Endothelial cell of umbilical vein (primary cell): Measurements from ENCODE around the gene CRABP1. TPM values are rescaled to one million over a fixed set of nuclear protein-coding genes. Genes with fewer than 3 reads are reported as not detected.

Experiments
- BruUV-seq: library from RNA; stranded (reverse); fragments of 400-500 nt; replicated peaks from 2 replicates; lab custom pipeline; 2021; lab: Mats Ljungman, UMichigan
- CTCF ChIA-PET: fragments of 300-600, 350-600 bp; sonication (Branson Sonifier 250); formaldehyde crosslinking; loops from one replicate; lab custom pipeline; 2021; ENCODE audit warnings: antibody characterized with exemption, inconsistent platforms; lab: Charles Lee
- POLR2A ChIA-PET: fragments of 300-600, 350-600 bp; sonication (Branson Sonifier 250); formaldehyde crosslinking; loops from one replicate; lab custom pipeline; 2021; ENCODE audit warnings: antibody characterized with exemption, inconsistent platforms; lab: Charles Lee
- DNase-seq: peaks from one replicate; pipeline ENCODE4 v3.0.0-alpha.2; 2011; ENCODE audit warnings: low read depth, low spot score
- FAIRE-seq: peaks from 2 replicates; lab custom pipeline; 2011; peaks lifted over from hg19 to GRCh38; lab: Jason Lieb, UNC
- H2AFZ ChIP-seq: 2 replicates; pipeline ENCODE4 v1.6.0; 2012; ENCODE audit warnings: low read depth, low read length, control low read depth, inconsistent platforms
- H3K27ac ChIP-seq: 2 replicates; pipeline ENCODE4 v1.5.1; 2011; ENCODE audit warnings: low read depth, mild to moderate bottlenecking, control low read depth, low read length, moderate library complexity; ENCODE audit not compliant: insufficient read depth
- H3K27me3 ChIP-seq, 2 experiments: 2 replicates each; pipeline versions ENCODE4 v1.6.0 to v1.6.1; 2011; ENCODE audit warnings: low read length in 2 of 2, mixed read lengths in 1 of 2; ENCODE audit not compliant: control insufficient read depth in 2 of 2, insufficient read depth in 2 of 2
- H3K36me3 ChIP-seq, 2 experiments: 2 replicates in 1 of 2; 3 replicates in 1 of 2; pipeline ENCODE4 v1.5.1; 2011; ENCODE audit warnings: low read length in 2 of 2, mild to moderate bottlenecking in 1 of 2, moderate library complexity in 1 of 2; ENCODE audit not compliant: control insufficient read depth in 2 of 2, insufficient read depth in 2 of 2; ENCODE audit errors: extremely low read depth in 1 of 2
- H3K4me1 ChIP-seq: 3 replicates; pipeline ENCODE4 v1.5.1; 2011; ENCODE audit warnings: mild to moderate bottlenecking, low read length; ENCODE audit not compliant: control insufficient read depth, insufficient read depth; ENCODE audit errors: extremely low read depth
- H3K4me2 ChIP-seq: 2 replicates; pipeline ENCODE4 v1.6.1; 2011; ENCODE audit warnings: low read length, control low read depth, mixed read lengths; ENCODE audit not compliant: insufficient read depth
- H3K4me3 ChIP-seq, 3 experiments: fragments of 200-600 bp in 1 of 3; sonication (generic), shearing (Covaris generic) in 1 of 3; replicated peaks in 1 of 3; 2 replicates each; pipeline ENCODE4 v1.5.1; 2011 to 2016; ENCODE audit warnings: control low read depth in 3 of 3, low read length in 3 of 3, mild to moderate bottlenecking in 2 of 3, inconsistent platforms in 1 of 3, low read depth in 1 of 3, moderate library complexity in 1 of 3; ENCODE audit not compliant: insufficient read depth in 1 of 3
- H3K79me2 ChIP-seq: 2 replicates; pipeline ENCODE4 v1.6.0; 2012; ENCODE audit warnings: low read length, inconsistent platforms; ENCODE audit not compliant: control insufficient read depth, insufficient read depth
- H3K9ac ChIP-seq: replicated peaks from 2 replicates; pipeline ENCODE3; 2011; ENCODE audit warnings: low read length, control low read depth; ENCODE audit not compliant: insufficient read depth; ENCODE audit errors: extremely low read depth
- H3K9me1 ChIP-seq: replicated peaks from 3 replicates; pipeline ENCODE4 v1.6.0; 2011; ENCODE audit warnings: mild to moderate bottlenecking, low read length; ENCODE audit not compliant: control insufficient read depth, insufficient read depth; ENCODE audit errors: extremely low read depth
- H3K9me3 ChIP-seq: replicated peaks from 2 replicates; pipeline ENCODE4 v1.5.1; 2012; ENCODE audit warnings: low read length, inconsistent platforms; ENCODE audit not compliant: control insufficient read depth, insufficient read depth
- H4K20me1 ChIP-seq: replicated peaks from 2 replicates; pipeline ENCODE3; 2011; ENCODE audit warnings: mild to moderate bottlenecking, low read length; ENCODE audit not compliant: control insufficient read depth, insufficient read depth; ENCODE audit errors: extremely low read depth
- EZH2 ChIP-seq: IDR thresholded peaks from 2 replicates; pipeline ENCODE4 v1.6.1; 2012; ENCODE audit warnings: borderline replicate concordance, low read depth, mild to moderate bottlenecking, moderate library complexity, low read length, inconsistent platforms; ENCODE audit not compliant: severe bottlenecking
- FOS ChIP-seq: IDR thresholded peaks from 2 replicates; pipeline ENCODE4 v1.6.1; 2011; ENCODE audit warnings: mild to moderate bottlenecking, low read length, moderate library complexity, borderline replicate concordance; ENCODE audit not compliant: insufficient read depth
- GATA2 ChIP-seq: IDR thresholded peaks from 2 replicates; pipeline ENCODE4 v1.7.0; 2011; ENCODE audit warnings: low read depth, mild to moderate bottlenecking, moderate library complexity, mixed read lengths, low read length; ENCODE audit not compliant: insufficient read length, insufficient read depth
- JUN ChIP-seq: IDR thresholded peaks from 2 replicates; pipeline ENCODE4 v1.6.1; 2011; ENCODE audit warnings: borderline replicate concordance, low read depth; ENCODE audit not compliant: insufficient read length, insufficient read depth
- MYC ChIP-seq: IDR thresholded peaks from one replicate; pipeline ENCODE4 v1.6.1; 2011; ENCODE audit warnings: mild to moderate bottlenecking, low read depth, low read length
- POLR2A ChIP-seq: IDR thresholded peaks from 2 replicates; pipeline ENCODE4 v1.6.1; 2012; ENCODE audit warnings: low read depth, mild to moderate bottlenecking, control low read depth, low read length
- POLR2AphosphoS5 ChIP-seq: IDR thresholded peaks from 2 replicates; pipeline ENCODE4 v1.6.1; 2012; ENCODE audit warnings: low read depth, mild to moderate bottlenecking, control low read depth, low read length, moderate library complexity; ENCODE audit not compliant: insufficient read depth
- dilution Hi-C: fragments of 300-500 bp; cut with MboI; formaldehyde crosslinking; loops from one replicate; pipeline ENCODE4 v1.15.0; 2019; ENCODE audit warnings: low sequenced_read_pairs; ENCODE audit not compliant: extremely low pct_ligation_motif_present
- intact Hi-C: fragments of 100-400 bp; cut with micrococcal nuclease; formaldehyde crosslinking; loops from one replicate; pipeline ENCODE4 v1.10.0; 2022
- polyA plus RNA-seq, 4 experiments: library from polyadenylated mRNA; depleted of rRNA in 3 of 4; stranded (reverse) in 3 of 4; unstranded in 1 of 4; fragments of >200 nt; gene quantifications; 2 replicates each; pipeline versions ENCODE4 v1.2.1 to v1.2.3, GENCODE V29; 2011 to 2012; ENCODE audit warnings: missing spikeins in 1 of 4
- total RNA-seq: library from RNA; stranded (reverse); gene quantifications from 2 replicates; pipeline ENCODE4 v1.2.3, GENCODE V29; 2021
- TF ChIP-seq, protein P1 (sequence below): IDR thresholded peaks from 2 replicates; pipeline ENCODE4 v1.6.1; 2011; ENCODE audit not compliant: insufficient read depth, insufficient read length
- TF ChIP-seq, protein P2 (sequence below), 2 donors: IDR thresholded peaks; 1 replicate in 1 of 2; 2 replicates in 1 of 2; pipeline ENCODE4 v1.5.1; 2011; ENCODE audit warnings: low read length in 2 of 2, mild to moderate bottlenecking in 2 of 2, moderate library complexity in 2 of 2, control low read depth in 1 of 2, inconsistent platforms in 1 of 2, low read depth in 1 of 2; ENCODE audit not compliant: insufficient read depth in 1 of 2; ENCODE audit errors: extremely low read depth in 1 of 2

Gene CRABP1
- total and polyA plus RNA-seq, 2 donors (not counting 3 experiments of a cell fraction or from before 2014, with no cell fraction given): 0.11 TPM; not detected in 1

DNA sequence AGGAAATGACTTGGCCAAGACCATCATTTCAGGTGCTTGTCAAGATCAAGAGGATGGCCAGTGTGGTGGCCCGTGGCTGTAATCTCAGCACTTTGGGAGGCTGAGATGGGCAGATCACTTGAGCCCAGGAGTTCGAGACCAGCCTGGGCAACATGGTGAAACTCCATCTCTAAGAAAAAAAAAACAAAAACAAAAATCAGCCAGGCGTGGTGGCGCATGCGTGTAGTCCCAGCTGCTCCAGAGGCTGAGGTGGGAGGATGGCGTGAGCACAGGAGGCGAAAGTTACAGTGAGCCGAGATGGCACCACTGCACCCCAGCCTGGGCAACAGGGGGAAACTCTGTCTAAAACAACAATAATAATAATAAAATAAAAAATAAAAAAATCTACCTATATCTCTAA is 15.0 kb downstream of the CRABP1 start:
- TF ChIP-seq JUN: no peak
- Histone ChIP-seq H3K36me3 (no peaks in the 10 kb centered on the region), H2AFZ (no peak overlapping the region), H3K79me2 (no peaks in the 10 kb centered on the region), H3K27ac (no peak overlapping the region), H3K27me3 (peaks cover 0 to 13% of the 10 kb centered on the region in 2 experiments), H3K4me3 (no peak overlapping the region), H3K9me3 (no peaks in the 10 kb centered on the region), H3K4me1 (no peaks in the 10 kb centered on the region), H3K9me1 (no peaks in the 10 kb centered on the region), H3K4me2 (no peak overlapping the region), H4K20me1 (no peaks in the 10 kb centered on the region), H3K9ac (no peak overlapping the region)
- no TSS peak for BruUV-seq
- CTCF ChIA-PET: no interaction called here
- dilution Hi-C loops: no loop called here
- POLR2A ChIA-PET: no interaction called here
- intact Hi-C loops: no loop called here
- no peak for FAIRE-seq
- no peak for DNase-seq

GRCh38 chr15:78358102-78358870 is 18.1 kb downstream of the CRABP1 start:
- FAIRE-seq: no peak
- TF ChIP-seq FOS: no peak
- TF ChIP-seq, protein P1, sequence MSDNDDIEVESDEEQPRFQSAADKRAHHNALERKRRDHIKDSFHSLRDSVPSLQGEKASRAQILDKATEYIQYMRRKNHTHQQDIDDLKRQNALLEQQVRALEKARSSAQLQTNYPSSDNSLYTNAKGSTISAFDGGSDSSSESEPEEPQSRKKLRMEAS: no peak
- no peak for TF ChIP-seq MYC
- TF ChIP-seq GATA2: no peak
- no peak for TF ChIP-seq EZH2
- TF ChIP-seq JUN: no peak
- no peak for TF ChIP-seq POLR2AphosphoS5
- TF ChIP-seq POLR2A: no peak
- TF ChIP-seq, protein P2, sequence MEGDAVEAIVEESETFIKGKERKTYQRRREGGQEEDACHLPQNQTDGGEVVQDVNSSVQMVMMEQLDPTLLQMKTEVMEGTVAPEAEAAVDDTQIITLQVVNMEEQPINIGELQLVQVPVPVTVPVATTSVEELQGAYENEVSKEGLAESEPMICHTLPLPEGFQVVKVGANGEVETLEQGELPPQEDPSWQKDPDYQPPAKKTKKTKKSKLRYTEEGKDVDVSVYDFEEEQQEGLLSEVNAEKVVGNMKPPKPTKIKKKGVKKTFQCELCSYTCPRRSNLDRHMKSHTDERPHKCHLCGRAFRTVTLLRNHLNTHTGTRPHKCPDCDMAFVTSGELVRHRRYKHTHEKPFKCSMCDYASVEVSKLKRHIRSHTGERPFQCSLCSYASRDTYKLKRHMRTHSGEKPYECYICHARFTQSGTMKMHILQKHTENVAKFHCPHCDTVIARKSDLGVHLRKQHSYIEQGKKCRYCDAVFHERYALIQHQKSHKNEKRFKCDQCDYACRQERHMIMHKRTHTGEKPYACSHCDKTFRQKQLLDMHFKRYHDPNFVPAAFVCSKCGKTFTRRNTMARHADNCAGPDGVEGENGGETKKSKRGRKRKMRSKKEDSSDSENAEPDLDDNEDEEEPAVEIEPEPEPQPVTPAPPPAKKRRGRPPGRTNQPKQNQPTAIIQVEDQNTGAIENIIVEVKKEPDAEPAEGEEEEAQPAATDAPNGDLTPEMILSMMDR (IDR thresholded peaks at IDR 0.05; ENCODE audit: extremely low read depth in 1 of 2, insufficient read depth in 1 of 2, low read depth in 1 of 2, low read length in 2 of 2): no peak
- CTCF ChIA-PET: interaction anchor here (1.1 kb wide), 2 partner anchors 64 kb away, joined by 3 to 5 read pairs; no protein-coding TSS in a partner anchor
- H4K20me1 ChIP-seq: no peaks in the 10 kb centered on the region
- no peak overlapping the region for H3K4me2 ChIP-seq
- no peaks in the 10 kb centered on the region for H3K9me1 ChIP-seq
- dilution Hi-C loops: no loop called here
- H3K27me3 ChIP-seq: peaks cover 5 to 13% of the 10 kb centered on the region in 2 experiments
- no peaks in the 10 kb centered on the region for H3K9me3 ChIP-seq
- POLR2A ChIA-PET: no interaction called here
- H3K27ac ChIP-seq: no peak overlapping the region
- H3K79me2 ChIP-seq: no peaks in the 10 kb centered on the region
- DNase-seq: no peak
- no TSS peak for BruUV-seq
- no peak overlapping the region for H3K4me3 ChIP-seq
- no peak overlapping the region for H3K9ac ChIP-seq
- H2AFZ ChIP-seq: no peak overlapping the region
- H3K36me3 ChIP-seq: no peaks in the 10 kb centered on the region
- H3K4me1 ChIP-seq: no peaks in the 10 kb centered on the region
- intact Hi-C loops: no loop called here
